Spleen (tissue), 7 donors: ENCODE measurements around the gene ARL5B.

Experiments
- POLR2A ChIP-seq, 3 donors: fragments of 450-650 bp; IDR thresholded peaks; one replicate each; pipeline ENCODE4 v1.5.1; 2017; ENCODE audit warnings: antibody characterized with exemption in 3 of 3, mild to moderate bottlenecking in 1 of 3
- POLR2AphosphoS5 ChIP-seq, 3 donors: sonication (generic); formaldehyde crosslinking; IDR thresholded peaks; one replicate each; pipeline ENCODE4 v1.5.1; 2017; ENCODE audit warnings: antibody characterized with exemption in 3 of 3
- TF ChIP-seq, protein P1 (sequence below), 11 experiments: fragments of 200-600 bp in 7 of 11; fragments of 450-650 bp in 4 of 11; sonication (generic) in 4 of 11; IDR thresholded peaks in 8 of 11; conservative IDR thresholded peaks in 3 of 11; 1 replicate in 7 of 11; 2 replicates in 4 of 11; pipeline versions ENCODE4 v1.4.0 to v1.8.0; 2016 to 2021; ENCODE audit warnings: antibody characterized with exemption in 11 of 11, inconsistent platforms in 4 of 11, mild to moderate bottlenecking in 1 of 11
- donor health status: DM: no; HTN: no; CAD: no; lungs with moderate emphysema.
- donor health status: DM: no; HTN: no; CAD: no.
- donor health status: DM: no; HTN: no; CAD: no.

DNA sequence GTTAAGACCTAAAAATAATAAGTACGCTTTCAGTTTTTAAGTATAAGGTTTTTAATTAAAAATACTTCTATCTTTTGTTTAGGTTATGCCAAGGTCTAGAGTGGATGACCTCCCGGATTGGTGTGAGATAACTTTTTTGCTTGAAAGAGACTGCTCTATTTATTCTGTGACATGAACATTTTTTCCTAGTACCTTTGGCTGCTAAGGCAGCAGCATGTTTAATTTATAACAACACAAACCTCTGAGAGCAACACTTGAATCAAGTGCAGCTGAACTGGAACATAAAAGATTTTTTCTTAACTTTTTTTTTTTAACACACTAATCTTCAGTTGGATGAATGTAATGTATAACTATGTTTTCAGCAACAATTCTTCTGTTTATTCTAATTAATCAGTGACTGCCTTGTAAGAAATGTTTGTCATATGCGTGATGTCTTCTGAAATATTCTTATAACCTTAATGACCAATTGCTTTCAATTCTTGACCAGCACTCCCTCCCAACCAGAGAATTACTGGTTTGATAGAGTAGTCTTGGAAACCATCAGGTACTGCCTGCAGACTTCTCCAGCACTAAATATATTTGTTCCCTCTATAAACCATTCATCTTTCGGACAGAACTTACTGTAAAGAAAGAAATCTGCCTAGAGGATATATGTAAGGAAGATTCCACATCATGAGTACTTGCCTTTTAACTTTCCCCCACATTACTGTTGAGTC lies 16.0 kb downstream of the ARL5B start:
- TF ChIP-seq, protein P1, sequence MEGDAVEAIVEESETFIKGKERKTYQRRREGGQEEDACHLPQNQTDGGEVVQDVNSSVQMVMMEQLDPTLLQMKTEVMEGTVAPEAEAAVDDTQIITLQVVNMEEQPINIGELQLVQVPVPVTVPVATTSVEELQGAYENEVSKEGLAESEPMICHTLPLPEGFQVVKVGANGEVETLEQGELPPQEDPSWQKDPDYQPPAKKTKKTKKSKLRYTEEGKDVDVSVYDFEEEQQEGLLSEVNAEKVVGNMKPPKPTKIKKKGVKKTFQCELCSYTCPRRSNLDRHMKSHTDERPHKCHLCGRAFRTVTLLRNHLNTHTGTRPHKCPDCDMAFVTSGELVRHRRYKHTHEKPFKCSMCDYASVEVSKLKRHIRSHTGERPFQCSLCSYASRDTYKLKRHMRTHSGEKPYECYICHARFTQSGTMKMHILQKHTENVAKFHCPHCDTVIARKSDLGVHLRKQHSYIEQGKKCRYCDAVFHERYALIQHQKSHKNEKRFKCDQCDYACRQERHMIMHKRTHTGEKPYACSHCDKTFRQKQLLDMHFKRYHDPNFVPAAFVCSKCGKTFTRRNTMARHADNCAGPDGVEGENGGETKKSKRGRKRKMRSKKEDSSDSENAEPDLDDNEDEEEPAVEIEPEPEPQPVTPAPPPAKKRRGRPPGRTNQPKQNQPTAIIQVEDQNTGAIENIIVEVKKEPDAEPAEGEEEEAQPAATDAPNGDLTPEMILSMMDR (IDR thresholded peaks at IDR 0.05 in 8 of 11, conservative IDR thresholded peaks at IDR 0.05 in 3 of 11) = no peak
- TF ChIP-seq POLR2A (IDR thresholded peaks at IDR 0.05) (no peak), POLR2AphosphoS5 (IDR thresholded peaks at IDR 0.05) (no peak)
